Hepatocyte (in vitro differentiated cells): Measurements from ENCODE around the gene MYBPH.

Experiments
- EZH2 ChIP-seq: fragments of 200-600 bp; sonication (generic); IDR thresholded peaks from 2 replicates; pipeline ENCODE4 v1.6.1; 2016; ENCODE audit warnings: antibody characterized with exemption, mild to moderate bottlenecking, borderline replicate concordance
- TF ChIP-seq, protein P1 (sequence below): fragments of 200-600 bp; sonication (generic); IDR thresholded peaks from 2 replicates; pipeline ENCODE4 v1.5.1; 2016; ENCODE audit warnings: antibody characterized with exemption, mild to moderate bottlenecking; ENCODE audit not compliant: poor library complexity

- TF ChIP-seq, protein P1, sequence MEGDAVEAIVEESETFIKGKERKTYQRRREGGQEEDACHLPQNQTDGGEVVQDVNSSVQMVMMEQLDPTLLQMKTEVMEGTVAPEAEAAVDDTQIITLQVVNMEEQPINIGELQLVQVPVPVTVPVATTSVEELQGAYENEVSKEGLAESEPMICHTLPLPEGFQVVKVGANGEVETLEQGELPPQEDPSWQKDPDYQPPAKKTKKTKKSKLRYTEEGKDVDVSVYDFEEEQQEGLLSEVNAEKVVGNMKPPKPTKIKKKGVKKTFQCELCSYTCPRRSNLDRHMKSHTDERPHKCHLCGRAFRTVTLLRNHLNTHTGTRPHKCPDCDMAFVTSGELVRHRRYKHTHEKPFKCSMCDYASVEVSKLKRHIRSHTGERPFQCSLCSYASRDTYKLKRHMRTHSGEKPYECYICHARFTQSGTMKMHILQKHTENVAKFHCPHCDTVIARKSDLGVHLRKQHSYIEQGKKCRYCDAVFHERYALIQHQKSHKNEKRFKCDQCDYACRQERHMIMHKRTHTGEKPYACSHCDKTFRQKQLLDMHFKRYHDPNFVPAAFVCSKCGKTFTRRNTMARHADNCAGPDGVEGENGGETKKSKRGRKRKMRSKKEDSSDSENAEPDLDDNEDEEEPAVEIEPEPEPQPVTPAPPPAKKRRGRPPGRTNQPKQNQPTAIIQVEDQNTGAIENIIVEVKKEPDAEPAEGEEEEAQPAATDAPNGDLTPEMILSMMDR = no peak
- no peak for TF ChIP-seq EZH2
Observed at GRCh38 chr1:203124546-203125317, 50.9 kb downstream of the MYBPH start.
